ENCODE data around the gene PARD3B.

- TF ChIP-seq CTCF (IDR thresholded peaks at IDR 0.05) = no peak
- TF ChIP-seq POLR2A (IDR thresholded peaks at IDR 0.05) = no peak
- no peak for TF ChIP-seq POLR2AphosphoS5 (IDR thresholded peaks at IDR 0.05)
These were observed 371.9 kb downstream of the PARD3B start for GRCh38 chr2:204917089-204917701.

Data from prostate gland (tissue), 2 donors.